Activated CD4-positive, alpha-beta T cell treated with anti-CD3 and anti-CD28 coated beads, Interleukin-2, Interleukin-6, amounts not matched to agents 100 ng/mL and 50 ng/mL, durations not matched to agents 16 hours and 8 hours (primary cell): Measurements from ENCODE around the gene MED17.

ENCODE experiments used
- DNase-seq: peaks from one replicate; pipeline ENCODE4 v3.0.0-alpha.2; 2020

The MED17 gene

GRCh38 chr11:93857413-93858120 lies 73.5 kb downstream of the MED17 start:
- DNase-seq = no peak

GRCh38 chr11:93858121-93858775 lies 74.2 kb downstream of the MED17 start:
- no peak for DNase-seq

- DNase-seq = no peak
Observed at GRCh38 chr11:93861808-93862207, 77.7 kb downstream of the MED17 start.
